ENCODE results near the gene PLEKHA7.

Gene PLEKHA7

GRCh38 chr11:16807306-16807705 is 206.9 kb downstream of the PLEKHA7 start:
- TF ChIP-seq CTCF (IDR thresholded peaks at IDR 0.05; ENCODE audit: low read depth, low read length, missing control alignments): no peak
- no peak for DNase-seq (ENCODE audit: extremely low read depth, low read depth)
- no peak overlapping the region for H3K4me3 ChIP-seq (replicated peaks; ENCODE audit: low read depth, low read length)

- no peak for DNase-seq (ENCODE audit: extremely low read depth, low read depth)
- no peak for TF ChIP-seq CTCF (IDR thresholded peaks at IDR 0.05; ENCODE audit: low read depth, low read length, missing control alignments)
- no peak overlapping the region for H3K4me3 ChIP-seq (replicated peaks; ENCODE audit: low read depth, low read length)
Observed at GRCh38 chr11:16806791-16807190, 207.4 kb downstream of the PLEKHA7 start.

- H3K4me3 ChIP-seq (replicated peaks; ENCODE audit: low read depth, low read length): no peak overlapping the region
- DNase-seq (ENCODE audit: extremely low read depth, low read depth): no peak
- no peak for TF ChIP-seq CTCF (IDR thresholded peaks at IDR 0.05; ENCODE audit: low read depth, low read length, missing control alignments)
Observed at GRCh38 chr11:16805938-16806337, 208.3 kb downstream of the PLEKHA7 start.

GRCh38 chr11:16804104-16804947 is 209.9 kb downstream of the PLEKHA7 start:
- no peak for TF ChIP-seq CTCF (IDR thresholded peaks at IDR 0.05; ENCODE audit: low read depth, low read length, missing control alignments)
- no peak for DNase-seq (ENCODE audit: extremely low read depth, low read depth)
- no peak overlapping the region for H3K4me3 ChIP-seq (replicated peaks; ENCODE audit: low read depth, low read length)

GRCh38 chr11:16801288-16801980 is 212.8 kb downstream of the PLEKHA7 start:
- TF ChIP-seq CTCF (IDR thresholded peaks at IDR 0.05; ENCODE audit: low read depth, low read length, missing control alignments): no peak
- no peak for DNase-seq (ENCODE audit: extremely low read depth, low read depth)
- H3K4me3 ChIP-seq (replicated peaks; ENCODE audit: low read depth, low read length): no peak overlapping the region

GRCh38 chr11:16800382-16800781 is 213.8 kb downstream of the PLEKHA7 start:
- TF ChIP-seq CTCF (IDR thresholded peaks at IDR 0.05; ENCODE audit: low read depth, low read length, missing control alignments): no peak
- no peak for DNase-seq (ENCODE audit: extremely low read depth, low read depth)
- H3K4me3 ChIP-seq (replicated peaks; ENCODE audit: low read depth, low read length): no peak overlapping the region

All from HFF-Myc (cell line).